A549 (cell line): ENCODE measurements around the gene PTK7.

Experiments used
- CTCF ChIP-seq: fragments of >200 bp; sonication (Bioruptor Twin); formaldehyde crosslinking; IDR thresholded peaks from 3 replicates; pipeline ENCODE4 v1.5.1; 2016
- ESRRA ChIP-seq: fragments of 150-350 bp; IDR thresholded peaks from 2 replicates; pipeline ENCODE4 v1.6.1; 2014; ENCODE audit warnings: mild to moderate bottlenecking, low read length, borderline replicate concordance
- HDAC2 ChIP-seq: fragments of 200-600 bp; sonication (generic); IDR thresholded peaks from 2 replicates; pipeline ENCODE4 v1.6.1; 2016
- JUN ChIP-seq, 2 experiments: fragments of >200 bp; sonication (Bioruptor Twin); formaldehyde crosslinking; IDR thresholded peaks; 2 replicates in 1 of 2; 3 replicates in 1 of 2; pipeline ENCODE4 v1.6.1; 2016 to 2017
- MAX ChIP-seq: IDR thresholded peaks from 2 replicates; pipeline ENCODE4 v1.6.1; 2012
- PBX3 ChIP-seq: IDR thresholded peaks from 2 replicates; pipeline ENCODE4 v1.6.1; 2012
- POLR2A ChIP-seq: IDR thresholded peaks from 2 replicates; pipeline ENCODE4 v1.6.1; 2012; ENCODE audit warnings: mild to moderate bottlenecking, low read length
- REST ChIP-seq: fragments of 200-600 bp; sonication (generic); IDR thresholded peaks from 2 replicates; pipeline ENCODE4 v1.6.1; 2016; ENCODE audit warnings: antibody characterized with exemption, mild to moderate bottlenecking, moderate library complexity
- RFX5 ChIP-seq: fragments of 450-650 bp; IDR thresholded peaks from 2 replicates; pipeline ENCODE4 v1.7.1; 2014; ENCODE audit warnings: antibody characterized with exemption, mild to moderate bottlenecking, moderate library complexity
- ZC3H11A ChIP-seq: fragments of 450-650 bp; IDR thresholded peaks from 2 replicates; pipeline ENCODE4 v1.6.1; 2014; ENCODE audit warnings: antibody characterized with exemption, mild to moderate bottlenecking

GRCh38 chr6:43077981-43078511 lies 1.9 kb downstream of the PTK7 start:
- no peak for TF ChIP-seq CTCF
- TF ChIP-seq REST: no peak
- no peak for TF ChIP-seq JUN (IDR thresholded peaks at IDR 0.05)
- TF ChIP-seq HDAC2: no peak
- TF ChIP-seq ESRRA: no peak
- TF ChIP-seq RFX5: no peak
- TF ChIP-seq POLR2A: no peak
- TF ChIP-seq MAX: no peak
- no peak for TF ChIP-seq PBX3
- no peak for TF ChIP-seq ZC3H11A
